ENCODE measurements around the gene ATOSA. TPM values are rescaled to one million over a fixed set of nuclear protein-coding genes. Genes with fewer than 3 reads are reported as not detected.

The ATOSA gene
- total RNA-seq, 1 experiment from 2014 or later, result 13.2 TPM

GRCh38 chr15:52717481-52717880 is 38.3 kb upstream of the ATOSA start:
- Mint-ChIP-seq H3K27ac (no peak overlapping the region), H3K4me1 (peaks cover 8% of the 10 kb centered on the region), H3K36me3 (no peaks in the 10 kb centered on the region), H3K4me3 (no peak overlapping the region), H3K9me3 (no peaks in the 10 kb centered on the region), H3K27me3 (ENCODE audit: low read depth) (no peaks in the 10 kb centered on the region; the same call in 1 of the 2 replicates)
- TF ChIP-seq TEAD4 (CRISPR knock-in tag; IDR thresholded peaks at IDR 0.05) (no peak), ATF6 (CRISPR knock-in tag; IDR thresholded peaks at IDR 0.05) (no peak)
- TF ChIP-seq, protein P1, sequence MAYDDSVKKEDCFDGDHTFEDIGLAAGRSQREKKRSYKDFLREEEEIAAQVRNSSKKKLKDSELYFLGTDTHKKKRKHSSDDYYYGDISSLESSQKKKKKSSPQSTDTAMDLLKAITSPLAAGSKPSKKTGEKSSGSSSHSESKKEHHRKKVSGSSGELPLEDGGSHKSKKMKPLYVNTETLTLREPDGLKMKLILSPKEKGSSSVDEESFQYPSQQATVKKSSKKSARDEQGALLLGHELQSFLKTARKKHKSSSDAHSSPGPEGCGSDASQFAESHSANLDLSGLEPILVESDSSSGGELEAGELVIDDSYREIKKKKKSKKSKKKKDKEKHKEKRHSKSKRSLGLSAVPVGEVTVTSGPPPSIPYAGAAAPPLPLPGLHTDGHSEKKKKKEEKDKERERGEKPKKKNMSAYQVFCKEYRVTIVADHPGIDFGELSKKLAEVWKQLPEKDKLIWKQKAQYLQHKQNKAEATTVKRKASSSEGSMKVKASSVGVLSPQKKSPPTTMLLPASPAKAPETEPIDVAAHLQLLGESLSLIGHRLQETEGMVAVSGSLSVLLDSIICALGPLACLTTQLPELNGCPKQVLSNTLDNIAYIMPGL (CRISPR knock-in tag; IDR thresholded peaks at IDR 0.05), result no peak
- ATAC-seq (no peak), DNase-seq (ENCODE audit: low spot score) (no peak)
- ChIA-PET POLR2A (no interaction called here), CTCF (interaction anchor here (0.8 to 1.0 kb wide), 3 partner anchors 18 to 500 kb away, joined by 3 to 8 read pairs (median 3); no protein-coding TSS in a partner anchor)

DNA sequence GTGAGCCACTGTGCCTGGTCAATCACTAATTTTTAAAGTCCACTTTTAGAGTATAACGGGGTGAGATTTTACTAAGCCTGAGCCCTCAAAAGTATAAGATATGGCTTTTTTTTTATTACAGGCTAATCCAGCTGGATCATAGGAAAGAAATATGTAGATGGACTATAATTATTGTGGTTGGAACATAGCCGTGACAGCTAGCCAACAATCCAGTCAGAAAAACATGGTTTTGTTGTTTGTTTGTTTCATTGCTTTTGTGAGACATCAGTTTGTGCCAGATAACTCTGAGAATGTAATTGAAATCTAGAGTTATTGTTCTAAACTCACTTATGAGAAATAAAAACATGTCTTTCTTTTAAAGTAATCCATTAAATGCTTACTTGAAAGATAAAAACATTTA is 37.3 kb upstream of the ATOSA start:
- ATAC-seq, result no peak
- ChIA-PET CTCF (no interaction called here), POLR2A (no interaction called here)
- DNase-seq (ENCODE audit: low spot score), result no peak
- H3K4me3 Mint-ChIP-seq, result no peak overlapping the region
- TF ChIP-seq CREM (CRISPR knock-in tag; IDR thresholded peaks at IDR 0.05) (no peak), FOXK1 (CRISPR knock-in tag; IDR thresholded peaks at IDR 0.05) (no peak), SMAD4 (CRISPR knock-in tag; IDR thresholded peaks at IDR 0.05) (no peak), CREB1 (CRISPR knock-in tag; IDR thresholded peaks at IDR 0.05) (no peak)
- TF ChIP-seq, protein P2, sequence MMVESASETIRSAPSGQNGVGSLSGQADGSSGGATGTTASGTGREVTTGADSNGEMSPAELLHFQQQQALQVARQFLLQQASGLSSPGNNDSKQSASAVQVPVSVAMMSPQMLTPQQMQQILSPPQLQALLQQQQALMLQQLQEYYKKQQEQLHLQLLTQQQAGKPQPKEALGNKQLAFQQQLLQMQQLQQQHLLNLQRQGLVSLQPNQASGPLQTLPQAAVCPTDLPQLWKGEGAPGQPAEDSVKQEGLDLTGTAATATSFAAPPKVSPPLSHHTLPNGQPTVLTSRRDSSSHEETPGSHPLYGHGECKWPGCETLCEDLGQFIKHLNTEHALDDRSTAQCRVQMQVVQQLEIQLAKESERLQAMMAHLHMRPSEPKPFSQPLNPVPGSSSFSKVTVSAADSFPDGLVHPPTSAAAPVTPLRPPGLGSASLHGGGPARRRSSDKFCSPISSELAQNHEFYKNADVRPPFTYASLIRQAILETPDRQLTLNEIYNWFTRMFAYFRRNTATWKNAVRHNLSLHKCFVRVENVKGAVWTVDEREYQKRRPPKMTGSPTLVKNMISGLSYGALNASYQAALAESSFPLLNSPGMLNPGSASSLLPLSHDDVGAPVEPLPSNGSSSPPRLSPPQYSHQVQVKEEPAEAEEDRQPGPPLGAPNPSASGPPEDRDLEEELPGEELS (CRISPR knock-in tag; IDR thresholded peaks at IDR 0.05), result no peak
- no peaks in the 10 kb centered on the region for H3K9me3 Mint-ChIP-seq
- no peaks in the 10 kb centered on the region; the same call in 1 of the 2 replicates for H3K27me3 Mint-ChIP-seq (ENCODE audit: low read depth)
- no peaks in the 10 kb centered on the region for H3K36me3 Mint-ChIP-seq
- H3K4me1 Mint-ChIP-seq, result peaks cover 8% of the 10 kb centered on the region
- no peak overlapping the region for H3K27ac Mint-ChIP-seq

- no peak overlapping the region for H3K4me3 Mint-ChIP-seq
- CTCF ChIA-PET, result no interaction called here
- DNase-seq (ENCODE audit: low spot score), result no peak
- no peaks in the 10 kb centered on the region for H3K36me3 Mint-ChIP-seq
- H3K9me3 Mint-ChIP-seq, result no peaks in the 10 kb centered on the region
- POLR2A ChIA-PET, result no interaction called here
- ATAC-seq, result no peak
- H3K27me3 Mint-ChIP-seq (ENCODE audit: low read depth), result no peaks in the 10 kb centered on the region
- peaks cover 8% of the 10 kb centered on the region for H3K4me1 Mint-ChIP-seq
- H3K27ac Mint-ChIP-seq, result no peak overlapping the region
- no peak for TF ChIP-seq IRF1 (CRISPR knock-in tag; IDR thresholded peaks at IDR 0.05)
- TF ChIP-seq ZNF232 (CRISPR knock-in tag; IDR thresholded peaks at IDR 0.05), result no peak
- no peak for TF ChIP-seq TCF7 (CRISPR knock-in tag; IDR thresholded peaks at IDR 0.05; ENCODE audit: low read depth)
- no peak for TF ChIP-seq NR2C2 (CRISPR knock-in tag; IDR thresholded peaks at IDR 0.05)
- no peak for TF ChIP-seq NFYB (CRISPR knock-in tag; conservative IDR thresholded peaks at IDR 0.05; ENCODE audit: low read depth)
- no peak for TF ChIP-seq ZNF423 (CRISPR knock-in tag; IDR thresholded peaks at IDR 0.05)
- TF ChIP-seq, protein P3, sequence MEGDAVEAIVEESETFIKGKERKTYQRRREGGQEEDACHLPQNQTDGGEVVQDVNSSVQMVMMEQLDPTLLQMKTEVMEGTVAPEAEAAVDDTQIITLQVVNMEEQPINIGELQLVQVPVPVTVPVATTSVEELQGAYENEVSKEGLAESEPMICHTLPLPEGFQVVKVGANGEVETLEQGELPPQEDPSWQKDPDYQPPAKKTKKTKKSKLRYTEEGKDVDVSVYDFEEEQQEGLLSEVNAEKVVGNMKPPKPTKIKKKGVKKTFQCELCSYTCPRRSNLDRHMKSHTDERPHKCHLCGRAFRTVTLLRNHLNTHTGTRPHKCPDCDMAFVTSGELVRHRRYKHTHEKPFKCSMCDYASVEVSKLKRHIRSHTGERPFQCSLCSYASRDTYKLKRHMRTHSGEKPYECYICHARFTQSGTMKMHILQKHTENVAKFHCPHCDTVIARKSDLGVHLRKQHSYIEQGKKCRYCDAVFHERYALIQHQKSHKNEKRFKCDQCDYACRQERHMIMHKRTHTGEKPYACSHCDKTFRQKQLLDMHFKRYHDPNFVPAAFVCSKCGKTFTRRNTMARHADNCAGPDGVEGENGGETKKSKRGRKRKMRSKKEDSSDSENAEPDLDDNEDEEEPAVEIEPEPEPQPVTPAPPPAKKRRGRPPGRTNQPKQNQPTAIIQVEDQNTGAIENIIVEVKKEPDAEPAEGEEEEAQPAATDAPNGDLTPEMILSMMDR (IDR thresholded peaks at IDR 0.05), result no peak
- TF ChIP-seq JUN (CRISPR knock-in tag; IDR thresholded peaks at IDR 0.05), result no peak
- TF ChIP-seq CREM (CRISPR knock-in tag; IDR thresholded peaks at IDR 0.05), result no peak
- TF ChIP-seq, protein P4, sequence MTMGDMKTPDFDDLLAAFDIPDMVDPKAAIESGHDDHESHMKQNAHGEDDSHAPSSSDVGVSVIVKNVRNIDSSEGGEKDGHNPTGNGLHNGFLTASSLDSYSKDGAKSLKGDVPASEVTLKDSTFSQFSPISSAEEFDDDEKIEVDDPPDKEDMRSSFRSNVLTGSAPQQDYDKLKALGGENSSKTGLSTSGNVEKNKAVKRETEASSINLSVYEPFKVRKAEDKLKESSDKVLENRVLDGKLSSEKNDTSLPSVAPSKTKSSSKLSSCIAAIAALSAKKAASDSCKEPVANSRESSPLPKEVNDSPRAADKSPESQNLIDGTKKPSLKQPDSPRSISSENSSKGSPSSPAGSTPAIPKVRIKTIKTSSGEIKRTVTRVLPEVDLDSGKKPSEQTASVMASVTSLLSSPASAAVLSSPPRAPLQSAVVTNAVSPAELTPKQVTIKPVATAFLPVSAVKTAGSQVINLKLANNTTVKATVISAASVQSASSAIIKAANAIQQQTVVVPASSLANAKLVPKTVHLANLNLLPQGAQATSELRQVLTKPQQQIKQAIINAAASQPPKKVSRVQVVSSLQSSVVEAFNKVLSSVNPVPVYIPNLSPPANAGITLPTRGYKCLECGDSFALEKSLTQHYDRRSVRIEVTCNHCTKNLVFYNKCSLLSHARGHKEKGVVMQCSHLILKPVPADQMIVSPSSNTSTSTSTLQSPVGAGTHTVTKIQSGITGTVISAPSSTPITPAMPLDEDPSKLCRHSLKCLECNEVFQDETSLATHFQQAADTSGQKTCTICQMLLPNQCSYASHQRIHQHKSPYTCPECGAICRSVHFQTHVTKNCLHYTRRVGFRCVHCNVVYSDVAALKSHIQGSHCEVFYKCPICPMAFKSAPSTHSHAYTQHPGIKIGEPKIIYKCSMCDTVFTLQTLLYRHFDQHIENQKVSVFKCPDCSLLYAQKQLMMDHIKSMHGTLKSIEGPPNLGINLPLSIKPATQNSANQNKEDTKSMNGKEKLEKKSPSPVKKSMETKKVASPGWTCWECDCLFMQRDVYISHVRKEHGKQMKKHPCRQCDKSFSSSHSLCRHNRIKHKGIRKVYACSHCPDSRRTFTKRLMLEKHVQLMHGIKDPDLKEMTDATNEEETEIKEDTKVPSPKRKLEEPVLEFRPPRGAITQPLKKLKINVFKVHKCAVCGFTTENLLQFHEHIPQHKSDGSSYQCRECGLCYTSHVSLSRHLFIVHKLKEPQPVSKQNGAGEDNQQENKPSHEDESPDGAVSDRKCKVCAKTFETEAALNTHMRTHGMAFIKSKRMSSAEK (CRISPR knock-in tag; IDR thresholded peaks at IDR 0.05; ENCODE audit: borderline replicate concordance), result no peak
- TF ChIP-seq, protein P5, sequence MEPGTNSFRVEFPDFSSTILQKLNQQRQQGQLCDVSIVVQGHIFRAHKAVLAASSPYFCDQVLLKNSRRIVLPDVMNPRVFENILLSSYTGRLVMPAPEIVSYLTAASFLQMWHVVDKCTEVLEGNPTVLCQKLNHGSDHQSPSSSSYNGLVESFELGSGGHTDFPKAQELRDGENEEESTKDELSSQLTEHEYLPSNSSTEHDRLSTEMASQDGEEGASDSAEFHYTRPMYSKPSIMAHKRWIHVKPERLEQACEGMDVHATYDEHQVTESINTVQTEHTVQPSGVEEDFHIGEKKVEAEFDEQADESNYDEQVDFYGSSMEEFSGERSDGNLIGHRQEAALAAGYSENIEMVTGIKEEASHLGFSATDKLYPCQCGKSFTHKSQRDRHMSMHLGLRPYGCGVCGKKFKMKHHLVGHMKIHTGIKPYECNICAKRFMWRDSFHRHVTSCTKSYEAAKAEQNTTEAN (CRISPR knock-in tag; IDR thresholded peaks at IDR 0.05), result no peak
Measured at GRCh38 chr15:52715411-52715810, 36.2 kb upstream of the ATOSA start.
